Keratinocyte (primary cell): Measurements from ENCODE around the gene POU2AF2. TPM values are rescaled to one million over a fixed set of nuclear protein-coding genes. Genes with fewer than 3 reads are reported as not detected.

Experiments
- DNase-seq: peaks from one replicate; pipeline ENCODE4 v3.0.0-alpha.2; 2011; ENCODE audit warnings: low read depth, missing footprints, low spot score
- FAIRE-seq: peaks from 2 replicates; lab custom pipeline; 2011; peaks lifted over from hg19 to GRCh38; lab: Jason Lieb, UNC
- H2AFZ ChIP-seq: 2 replicates; pipeline ENCODE4 v1.6.0; 2012; ENCODE audit warnings: low read length, control low read depth, inconsistent platforms; ENCODE audit not compliant: control insufficient read depth
- H3K27ac ChIP-seq: 2 replicates; pipeline ENCODE4 v1.5.1; 2011; ENCODE audit warnings: low read length; ENCODE audit not compliant: control insufficient read depth, insufficient read depth
- H3K27me3 ChIP-seq: 3 replicates; pipeline ENCODE4 v1.6.0; 2011; ENCODE audit warnings: low read length; ENCODE audit not compliant: control insufficient read depth, insufficient read depth; ENCODE audit errors: extremely low read depth
- H3K36me3 ChIP-seq, 2 experiments: 2 replicates in 1 of 2; 3 replicates in 1 of 2; pipeline ENCODE4 v1.5.1; 2011; ENCODE audit warnings: low read length in 2 of 2, mild to moderate bottlenecking in 1 of 2; ENCODE audit not compliant: control insufficient read depth in 2 of 2, insufficient read depth in 2 of 2; ENCODE audit errors: extremely low read depth in 1 of 2
- H3K4me1 ChIP-seq: 3 replicates; pipeline ENCODE4 v1.5.1; 2011; ENCODE audit warnings: low read length; ENCODE audit not compliant: control insufficient read depth, insufficient read depth; ENCODE audit errors: extremely low read depth
- H3K4me2 ChIP-seq: 3 replicates; pipeline ENCODE4 v1.6.0; 2011; ENCODE audit warnings: low read depth, low read length; ENCODE audit not compliant: control insufficient read depth, insufficient read depth; ENCODE audit errors: extremely low read depth
- H3K4me3 ChIP-seq, 3 experiments: fragments of 200-600 bp in 1 of 3; sonication (generic) in 1 of 3; 2 replicates in 2 of 3; 3 replicates in 1 of 3; pipeline ENCODE4 v1.5.1; 2011 to 2016; ENCODE audit warnings: low read length in 3 of 3, mild to moderate bottlenecking in 3 of 3, control low read depth in 2 of 3, inconsistent platforms in 1 of 3, low read depth in 1 of 3, mixed read lengths in 1 of 3, mixed run types in 1 of 3, moderate library complexity in 1 of 3; ENCODE audit not compliant: control insufficient read depth in 2 of 3, insufficient read depth in 2 of 3; ENCODE audit errors: extremely low read depth in 1 of 3
- H3K79me2 ChIP-seq: 2 replicates; pipeline ENCODE4 v1.6.0; 2012; ENCODE audit warnings: low read length; ENCODE audit not compliant: control insufficient read depth, insufficient read depth
- H3K9ac ChIP-seq: 3 replicates; pipeline ENCODE4 v1.6.0; 2011; ENCODE audit warnings: low read length; ENCODE audit not compliant: control insufficient read depth, insufficient read depth; ENCODE audit errors: extremely low read depth
- H3K9me1 ChIP-seq: 3 replicates; pipeline ENCODE4 v1.6.0; 2011; ENCODE audit warnings: low read length; ENCODE audit not compliant: control insufficient read depth, insufficient read depth; ENCODE audit errors: extremely low read depth
- H3K9me3 ChIP-seq: 2 replicates; pipeline ENCODE4 v1.5.1; 2012; ENCODE audit warnings: low read depth, low read length; ENCODE audit not compliant: control insufficient read depth
- H4K20me1 ChIP-seq: 3 replicates; pipeline ENCODE4 v1.6.0; 2011; ENCODE audit warnings: low read length; ENCODE audit not compliant: control insufficient read depth, insufficient read depth; ENCODE audit errors: extremely low read depth
- CTCF ChIP-seq, 3 experiments: IDR thresholded peaks in 1 of 3; conservative IDR thresholded peaks in 1 of 3; optimal IDR thresholded peaks in 1 of 3; 2 replicates in 2 of 3; 3 replicates in 1 of 3; pipeline versions ENCODE3 to v1.5.1; 2011; ENCODE audit warnings: low read length in 3 of 3, mild to moderate bottlenecking in 3 of 3, moderate library complexity in 2 of 3, control low read depth in 1 of 3, inconsistent platforms in 1 of 3; ENCODE audit not compliant: insufficient read depth in 2 of 3; ENCODE audit errors: extremely low read depth in 1 of 3
- EZH2 ChIP-seq: IDR thresholded peaks from one replicate; pipeline ENCODE4 v1.6.1; 2012; ENCODE audit warnings: inconsistent platforms, mild to moderate bottlenecking, low read length, moderate library complexity
- dilution Hi-C: fragments of 300-500 bp; cut with MboI; formaldehyde crosslinking; loops from one replicate; pipeline ENCODE4 v1.7.0; 2020; ENCODE audit warnings: low sequenced_read_pairs; ENCODE audit not compliant: extremely low pct_ligation_motif_present
- polyA plus RNA-seq, 5 experiments: library from polyadenylated mRNA; depleted of rRNA in 3 of 5; stranded (reverse) in 3 of 5; stranded (forward) in 1 of 5; unstranded in 1 of 5; fragments of >200 nt; gene quantifications; 1 replicate in 1 of 5; 2 replicates in 3 of 5; 3 replicates in 1 of 5; pipeline versions ENCODE4 v1.2.1 to v1.2.3, GENCODE V29; 2011 to 2012; ENCODE audit warnings: missing spikeins in 2 of 5, low read depth in 1 of 5, low replicate concordance in 1 of 5

Gene POU2AF2
- polyA plus RNA-seq, 1 donor (not counting 4 experiments of a cell fraction or from before 2014, with no cell fraction given): not detected

GRCh38 chr11:111297696-111298095, 52.2 kb downstream of the POU2AF2 start:
- no peak for TF ChIP-seq EZH2
- H3K79me2 ChIP-seq: no peaks in the 10 kb centered on the region
- H3K4me3 ChIP-seq: no peak overlapping the region
- H3K27ac ChIP-seq: no peak overlapping the region
- H4K20me1 ChIP-seq: no peaks in the 10 kb centered on the region
- dilution Hi-C loops: loop anchor here (25.0 kb wide), 1 partner anchor 140 kb away; no protein-coding TSS in a partner anchor
- H3K9me3 ChIP-seq: no peaks in the 10 kb centered on the region
- H3K9ac ChIP-seq: no peak overlapping the region
- DNase-seq: no peak
- peaks cover 38% of the 10 kb centered on the region for H3K27me3 ChIP-seq
- H3K4me1 ChIP-seq: no peaks in the 10 kb centered on the region
- no peaks in the 10 kb centered on the region for H3K36me3 ChIP-seq
- H3K9me1 ChIP-seq: no peaks in the 10 kb centered on the region
- no peak overlapping the region for H3K4me2 ChIP-seq
- H2AFZ ChIP-seq: no peak overlapping the region
- no peak for FAIRE-seq

GRCh38 chr11:111298413-111299100, 53.0 kb downstream of the POU2AF2 start, which contains the start of gene POU2AF3:
POU2AF3 (plus strand) TSS chr11:111298546; CDS start chr11:111298582, 36 bp downstream.
- no peaks in the 10 kb centered on the region for H3K9me3 ChIP-seq
- DNase-seq: no peak
- H3K36me3 ChIP-seq: no peaks in the 10 kb centered on the region
- H3K27ac ChIP-seq: no peak within 1 kb of the TSS
- TF ChIP-seq CTCF (optimal IDR thresholded peaks at IDR 0.05 in 1 of 3, IDR thresholded peaks at IDR 0.05 in 1 of 3, conservative IDR thresholded peaks at IDR 0.05 in 1 of 3; ENCODE audit: extremely low read depth in 1 of 3, insufficient read depth in 2 of 3, low read length in 3 of 3) (no peak), EZH2 (no peak)
- H3K9ac ChIP-seq: no peak within 1 kb of the TSS
- H2AFZ ChIP-seq: peak within 1 kb of the TSS; percentile 75
- dilution Hi-C loops: loop anchor here (25.0 kb wide), 1 partner anchor 139 kb away; no protein-coding TSS in a partner anchor
- no peak for FAIRE-seq
- H3K4me3 ChIP-seq: peak within 1 kb of the TSS; percentile 38 to 61 (median 41)
- no peaks in the 10 kb centered on the region for H4K20me1 ChIP-seq
- no peaks in the 10 kb centered on the region for H3K9me1 ChIP-seq
- H3K4me2 ChIP-seq: peak within 1 kb of the TSS; percentile 71
- H3K27me3 ChIP-seq: peaks cover 38% of the 10 kb centered on the region
- H3K79me2 ChIP-seq: no peaks in the 10 kb centered on the region
- no peaks in the 10 kb centered on the region for H3K4me1 ChIP-seq
